GM23338 (cell line): ENCODE data around the gene CELSR3. TPM values are rescaled to one million over a fixed set of nuclear protein-coding genes. Genes with fewer than 3 reads are reported as not detected.
A peak's percentile ranks its signal among the peaks of the same experiment; 100 is the strongest.

ENCODE experiments used
- ATAC-seq: fragments of 200-7000 bp; cut with Tn5 transposase; 3 replicates; pipeline ENCODE4 v1.9.1; 2020
- DNase-seq: peaks from one replicate; pipeline ENCODE4 v3.0.0-alpha.2; 2015; ENCODE audit warnings: low spot score
- H2AFZ ChIP-seq: fragments of 200-600 bp; sonication (generic); 2 replicates; pipeline ENCODE4 v1.8.0; 2016; ENCODE audit warnings: antibody characterized with exemption, mild to moderate bottlenecking, moderate library complexity
- H3F3A ChIP-seq: fragments of 200-600 bp; sonication (generic); replicated peaks from 2 replicates; pipeline ENCODE4 v1.8.0; 2017; ENCODE audit warnings: antibody characterized with exemption, mixed run types, low read depth
- H3K27ac ChIP-seq: fragments of 200-600 bp; sonication (generic); 2 replicates; pipeline ENCODE4 v1.6.1; 2016; ENCODE audit warnings: low read depth
- H3K27me3 ChIP-seq: fragments of 200-600 bp; sonication (generic); 2 replicates; pipeline ENCODE4 v1.8.0; 2016; ENCODE audit warnings: mild to moderate bottlenecking, mixed run types, moderate library complexity; ENCODE audit not compliant: insufficient read depth
- H3K36me3 ChIP-seq: fragments of 200-600 bp; sonication (generic); 2 replicates; pipeline ENCODE4 v1.8.0; 2016; ENCODE audit warnings: mild to moderate bottlenecking; ENCODE audit not compliant: insufficient read depth
- H3K4me1 ChIP-seq: fragments of 200-600 bp; sonication (generic); 2 replicates; pipeline ENCODE4 v1.8.0; 2016; ENCODE audit warnings: mild to moderate bottlenecking, moderate library complexity; ENCODE audit not compliant: insufficient read depth
- H3K4me2 ChIP-seq: fragments of 200-600 bp; sonication (generic); 2 replicates; pipeline ENCODE4 v1.7.1; 2017; ENCODE audit warnings: mixed run types
- H3K4me3 ChIP-seq: fragments of 200-600 bp; sonication (generic); 2 replicates; pipeline ENCODE4 v1.6.1; 2016; ENCODE audit warnings: mixed run types
- H3K79me2 ChIP-seq: fragments of 200-600 bp; sonication (generic); replicated peaks from 2 replicates; pipeline ENCODE4 v1.8.0; 2017; ENCODE audit warnings: mild to moderate bottlenecking; ENCODE audit not compliant: insufficient read depth
- H3K9me2 ChIP-seq: fragments of 200-600 bp; sonication (generic); 2 replicates; pipeline ENCODE4 v1.8.0; 2017; ENCODE audit not compliant: insufficient read depth
- H4K20me1 ChIP-seq: fragments of 200-600 bp; sonication (generic); replicated peaks from 2 replicates; pipeline ENCODE4 v1.8.0; 2017; ENCODE audit warnings: mild to moderate bottlenecking; ENCODE audit not compliant: insufficient read depth
- H3K27ac Mint-ChIP-seq: 2 replicates; pipeline ENCODE4 v1.8.0; 2020; ENCODE audit warnings: inconsistent platforms, mild to moderate bottlenecking, moderate library complexity, mixed read lengths
- H3K27me3 Mint-ChIP-seq: 3 replicates; pipeline ENCODE4 v1.8.0; 2022; ENCODE audit warnings: low read depth, mild to moderate bottlenecking, moderate library complexity, mixed read lengths, inconsistent platforms; ENCODE audit not compliant: insufficient read depth, poor library complexity
- H3K36me3 Mint-ChIP-seq: 3 replicates; pipeline ENCODE4 v1.8.0; 2021; ENCODE audit warnings: low read depth, mild to moderate bottlenecking, inconsistent platforms, moderate library complexity, mixed read lengths
- H3K4me1 Mint-ChIP-seq: 3 replicates; pipeline ENCODE4 v1.8.0; 2020; ENCODE audit warnings: mild to moderate bottlenecking, inconsistent platforms, mixed read lengths
- H3K4me3 Mint-ChIP-seq: 3 replicates; pipeline ENCODE4 v1.8.0; 2021; ENCODE audit warnings: moderate library complexity, mild to moderate bottlenecking, inconsistent platforms, mixed read lengths
- H3K9me3 Mint-ChIP-seq: 3 replicates; pipeline ENCODE4 v1.8.0; 2020; ENCODE audit warnings: moderate library complexity, mild to moderate bottlenecking, inconsistent platforms, mixed read lengths
- CTCF ChIP-seq, 2 experiments: fragments of 200-600 bp in 1 of 2; sonication (generic) in 1 of 2; conservative IDR thresholded peaks; 2 replicates each; pipeline versions ENCODE4 v1.5.1 to v1.6.1; 2016 to 2017; ENCODE audit warnings: antibody characterized with exemption in 2 of 2, low read depth in 2 of 2, mild to moderate bottlenecking in 2 of 2, moderate library complexity in 1 of 2
- EZH2 ChIP-seq: fragments of 200-600 bp; sonication (generic); IDR thresholded peaks from one replicate; pipeline ENCODE4 v1.8.0; 2017; ENCODE audit warnings: antibody characterized with exemption, mild to moderate bottlenecking, low read depth; ENCODE audit not compliant: unreplicated experiment
- EZH2phosphoT487 ChIP-seq: fragments of 200-600 bp; sonication (generic); IDR thresholded peaks from one replicate; pipeline ENCODE4 v1.8.1; 2018; ENCODE audit warnings: antibody characterized with exemption; ENCODE audit not compliant: unreplicated experiment
- JUNB ChIP-seq: IDR thresholded peaks from one replicate; pipeline ENCODE4 v1.6.1; 2016; ENCODE audit warnings: antibody characterized with exemption; ENCODE audit not compliant: unreplicated experiment
- NANOG ChIP-seq: IDR thresholded peaks from 2 replicates; pipeline ENCODE4 v1.6.1; 2016; ENCODE audit warnings: antibody characterized with exemption, borderline replicate concordance
- ZNF331 ChIP-seq: fragments of 250-450 bp; sonication (Bioruptor Pico); IDR thresholded peaks from 2 replicates; pipeline ENCODE4 v1.5.0; 2020; ENCODE audit warnings: low read depth, mild to moderate bottlenecking, moderate library complexity
- ZNF462 ChIP-seq: fragments of 250-450 bp; sonication (Bioruptor Pico); IDR thresholded peaks from 2 replicates; pipeline ENCODE4 v1.5.0; 2020; ENCODE audit warnings: mild to moderate bottlenecking, moderate library complexity
- polyA plus RNA-seq: library from polyadenylated mRNA; unstranded; fragments of >200 nt; fragmentation: Nextera tagmentation; extraction: Ambion mirVana; gene quantifications from 2 replicates; pipeline ENCODE4 v1.2.1, GENCODE V29; 2016
- total RNA-seq: library from RNA; depleted of rRNA; stranded (reverse); fragments of >200 nt; shearing (Covaris generic); gene quantifications from 2 replicates; pipeline ENCODE4 v1.2.3, GENCODE V29; 2014

The CELSR3 gene
- total and polyA plus RNA-seq, 2 experiments from 2014 or later = 7.5 to 33.3 TPM

- no peaks in the 10 kb centered on the region; the same call in 2 of the 3 replicates for H3K9me3 Mint-ChIP-seq
- H3K4me1 Mint-ChIP-seq = peaks cover 17% of the 10 kb centered on the region
- Histone ChIP-seq H3K27ac (no peak overlapping the region), H4K20me1 (peaks cover 20% of the 10 kb centered on the region), H3K4me2 (peak overlapping the region; percentile 91), H3K4me3 (peak overlapping the region; percentile 89), H3K79me2 (peaks cover 13% of the 10 kb centered on the region), H3K36me3 (peaks cover 21% of the 10 kb centered on the region), H3K4me1 (peaks cover 7% of the 10 kb centered on the region), H3K27me3 (no peaks in the 10 kb centered on the region), H2AFZ (peak overlapping the region; percentile 69; the same call in 1 of the 2 replicates), H3F3A (peaks cover 39% of the 10 kb centered on the region), H3K9me2 (no peaks in the 10 kb centered on the region)
- peak; percentile 6 for ATAC-seq
- TF ChIP-seq EZH2phosphoT487 (no peak), JUNB (no peak), EZH2 (no peak), CTCF (conservative IDR thresholded peaks at IDR 0.05; ENCODE audit: low read depth in 2 of 2) (no peak; a peak in 1 of 4 replicates), NANOG (no peak), ZNF462 (no peak), ZNF331 (no peak)
- H3K4me3 Mint-ChIP-seq = peak overlapping the region; percentile 86
- peak; percentile 30 for DNase-seq
- peaks cover 59% of the 10 kb centered on the region for H3K36me3 Mint-ChIP-seq
- H3K27ac Mint-ChIP-seq = peak overlapping the region; percentile 50; the same call in 1 of the 2 replicates
- H3K27me3 Mint-ChIP-seq = peaks cover 14% of the 10 kb centered on the region
These were observed 22.6 kb upstream of the CELSR3 start for GRCh38 chr3:48685293-48685602.
